GM18519 (cell line): Measurements from ENCODE around the gene LMO1.

ENCODE experiments used
- ATAC-seq: cut with Tn5 transposase; IDR thresholded peaks from one replicate; pipeline ENCODE4 v1.9.1; 2021; ENCODE audit warnings: mild to moderate bottlenecking, moderate library complexity; ENCODE audit not compliant: unreplicated experiment, low FRiP score

Gene LMO1

GRCh38 chr11:8288824-8289491 is 25.3 kb upstream of the LMO1 start:
- ATAC-seq = no peak

GRCh38 chr11:8288166-8288772 is 24.6 kb upstream of the LMO1 start:
- no peak for ATAC-seq

- no peak for ATAC-seq
Measured at GRCh38 chr11:8287703-8288102, 24.0 kb upstream of the LMO1 start.

GRCh38 chr11:8287297-8287696 is 23.6 kb upstream of the LMO1 start:
- no peak for ATAC-seq

- ATAC-seq = no peak
Measured at GRCh38 chr11:8286886-8287285, 23.2 kb upstream of the LMO1 start.

- no peak for ATAC-seq
Measured at GRCh38 chr11:8285796-8286195, 22.1 kb upstream of the LMO1 start.

GRCh38 chr11:8285228-8285627 is 21.6 kb upstream of the LMO1 start:
- no peak for ATAC-seq

GRCh38 chr11:8283465-8284230 is 20.0 kb upstream of the LMO1 start:
- ATAC-seq = no peak

GRCh38 chr11:8283100-8283464 is 19.4 kb upstream of the LMO1 start:
- ATAC-seq = no peak

GRCh38 chr11:8282631-8283030 is 19.0 kb upstream of the LMO1 start:
- no peak for ATAC-seq

GRCh38 chr11:8281266-8281665 is 17.6 kb upstream of the LMO1 start:
- no peak for ATAC-seq

GRCh38 chr11:8277691-8278090 is 14.0 kb upstream of the LMO1 start:
- ATAC-seq = no peak

- no peak for ATAC-seq
Measured at GRCh38 chr11:8276528-8276927, 12.8 kb upstream of the LMO1 start.

- ATAC-seq = no peak
Measured at GRCh38 chr11:8273287-8273686, 9.6 kb upstream of the LMO1 start.

GRCh38 chr11:8271106-8271886 is 7.6 kb upstream of the LMO1 start:
- ATAC-seq = no peak

- no peak for ATAC-seq
Measured at GRCh38 chr11:8269636-8270035, 6.0 kb upstream of the LMO1 start.

GRCh38 chr11:8268530-8269400 is 5.1 kb upstream of the LMO1 start:
- no peak for ATAC-seq

- no peak for ATAC-seq
Measured at GRCh38 chr11:8267831-8268529, 4.3 kb upstream of the LMO1 start.

GRCh38 chr11:8267280-8267679 is 3.6 kb upstream of the LMO1 start:
- no peak for ATAC-seq
